HG03108 (cell line): ENCODE measurements around the gene PKMYT1.

Source experiments
- ATAC-seq: cut with Tn5 transposase; IDR thresholded peaks from one replicate; pipeline ENCODE4 v1.9.1; 2021; ENCODE audit warnings: moderate library complexity; ENCODE audit not compliant: unreplicated experiment

The PKMYT1 gene

GRCh38 chr16:3000540-3000939, 20.3 kb upstream of the PKMYT1 start:
- ATAC-seq = no peak

GRCh38 chr16:2999929-3000328, 19.7 kb upstream of the PKMYT1 start:
- no peak for ATAC-seq

- ATAC-seq = no peak
Measured at GRCh38 chr16:2996298-2996697, 16.1 kb upstream of the PKMYT1 start.

GRCh38 chr16:2992383-2993081, 12.3 kb upstream of the PKMYT1 start:
- ATAC-seq = no peak

GRCh38 chr16:2991566-2992261, 11.5 kb upstream of the PKMYT1 start:
- no peak for ATAC-seq

- ATAC-seq = no peak
Measured at GRCh38 chr16:2990891-2991290, 10.6 kb upstream of the PKMYT1 start.

GRCh38 chr16:2988590-2989099, 8.4 kb upstream of the PKMYT1 start:
- ATAC-seq = no peak

GRCh38 chr16:2987833-2988232, 7.6 kb upstream of the PKMYT1 start:
- no peak for ATAC-seq

GRCh38 chr16:2987286-2987685, 7.0 kb upstream of the PKMYT1 start:
- ATAC-seq = no peak

- ATAC-seq = no peak
Measured at GRCh38 chr16:2986623-2987188, 6.5 kb upstream of the PKMYT1 start.

GRCh38 chr16:2985893-2986355, 5.7 kb upstream of the PKMYT1 start:
- ATAC-seq = no peak

- ATAC-seq = no peak
Measured at GRCh38 chr16:2985462-2985861, 5.2 kb upstream of the PKMYT1 start.

GRCh38 chr16:2983706-2984136, 3.5 kb upstream of the PKMYT1 start:
- ATAC-seq = peak; percentile 36

- ATAC-seq = no peak
Measured at GRCh38 chr16:2982402-2982801, 2.2 kb upstream of the PKMYT1 start.

- ATAC-seq = no peak
Measured at GRCh38 chr16:2981899-2982250, 1.6 kb upstream of the PKMYT1 start.

GRCh38 chr16:2981177-2981898, 1.1 kb upstream of the PKMYT1 start:
- ATAC-seq = no peak

- no peak for ATAC-seq
Measured at GRCh38 chr16:2979669-2980226, 498 bp downstream of the PKMYT1 start.

- no peak for ATAC-seq
Measured at GRCh38 chr16:2977440-2977839, 2.8 kb downstream of the PKMYT1 start.

- no peak for ATAC-seq
Measured at GRCh38 chr16:2976673-2977072, 3.6 kb downstream of the PKMYT1 start.

GRCh38 chr16:2976201-2976600, 4.0 kb downstream of the PKMYT1 start:
- ATAC-seq = no peak

GRCh38 chr16:2975161-2975795, 5.0 kb downstream of the PKMYT1 start:
- ATAC-seq = no peak
